OCI-LY7 (cell line): Measurements from ENCODE around the gene CLCA1. TPM values are rescaled to one million over a fixed set of nuclear protein-coding genes. Genes with fewer than 3 reads are reported as not detected.

Experiments
- BruUV-seq: library from RNA; stranded (reverse); fragments of 400-500 nt; replicated peaks from 2 replicates; lab custom pipeline; 2021; lab: Mats Ljungman, UMichigan
- CTCF ChIA-PET: fragments of 300-600 bp; sonication (Branson Sonifier 250); formaldehyde crosslinking; loops from one replicate; lab custom pipeline; 2022; ENCODE audit warnings: antibody characterized with exemption; ENCODE audit not compliant: unreplicated experiment; lab: Charles Lee
- POLR2A ChIA-PET: fragments of 300-600 bp; sonication (Branson Sonifier 250); formaldehyde crosslinking; loops from one replicate; lab custom pipeline; 2022; ENCODE audit warnings: antibody characterized with exemption; lab: Charles Lee
- DNase-seq: peaks from one replicate; pipeline ENCODE4 v3.0.0-alpha.2; 2015; ENCODE audit warnings: low spot score
- H2AFZ ChIP-seq: fragments of 200-600 bp; sonication (generic), shearing (Covaris generic); 2 replicates; pipeline ENCODE4 v1.6.1; 2014; ENCODE audit warnings: mild to moderate bottlenecking, antibody characterized with exemption, low read length, moderate library complexity
- H3K27ac ChIP-seq: fragments of 200-600 bp; sonication (generic); 2 replicates; pipeline ENCODE4 v1.5.1; 2014; ENCODE audit warnings: mixed run types, low read depth, mild to moderate bottlenecking, moderate library complexity, low read length, inconsistent platforms; ENCODE audit not compliant: poor library complexity, severe bottlenecking
- H3K36me3 ChIP-seq: fragments of 200-600 bp; sonication (generic); 2 replicates; pipeline ENCODE4 v1.6.1; 2014; ENCODE audit warnings: mild to moderate bottlenecking, antibody characterized with exemption, low read length, moderate library complexity, mixed read lengths; ENCODE audit not compliant: insufficient read depth
- H3K4me1 ChIP-seq: fragments of 200-600 bp; sonication (generic); 2 replicates; pipeline ENCODE4 v1.5.1; 2014; ENCODE audit warnings: mild to moderate bottlenecking, low read length; ENCODE audit not compliant: insufficient read depth, poor library complexity, severe bottlenecking
- H3K4me2 ChIP-seq: fragments of 200-600 bp; sonication (generic); 2 replicates; pipeline ENCODE4 v1.6.1; 2014; ENCODE audit warnings: mild to moderate bottlenecking, low read length
- H3K4me3 ChIP-seq: fragments of 200-600 bp; sonication (generic); 2 replicates; pipeline ENCODE4 v1.5.1; 2014; ENCODE audit warnings: mild to moderate bottlenecking, low read depth, low read length; ENCODE audit not compliant: poor library complexity, severe bottlenecking
- H3K79me2 ChIP-seq: fragments of 200-600 bp; sonication (generic); 2 replicates; pipeline ENCODE4 v1.6.1; 2016; ENCODE audit warnings: low read depth, mild to moderate bottlenecking, low read length, moderate library complexity, mixed read lengths; ENCODE audit not compliant: insufficient read depth
- H3K9me2 ChIP-seq: fragments of 200-600 bp; sonication (generic); 2 replicates; pipeline ENCODE4 v1.6.1; 2016; ENCODE audit warnings: mild to moderate bottlenecking, low read length, mixed read lengths; ENCODE audit not compliant: insufficient read depth
- H3K9me3 ChIP-seq: fragments of 200-600 bp; sonication (generic); 2 replicates; pipeline ENCODE4 v1.6.1; 2014; ENCODE audit warnings: mild to moderate bottlenecking, mixed run types, low read length, mixed read lengths
- H4K20me1 ChIP-seq: fragments of 200-600 bp; sonication (generic); 2 replicates; pipeline ENCODE4 v1.6.1; 2014; ENCODE audit warnings: mild to moderate bottlenecking, antibody characterized with exemption, low read length, moderate library complexity, mixed read lengths; ENCODE audit not compliant: insufficient read depth
- EZH2phosphoT487 ChIP-seq: fragments of 200-600 bp; sonication (generic); IDR thresholded peaks from 2 replicates; pipeline ENCODE4 v1.6.1; 2018; ENCODE audit warnings: low read depth, borderline replicate concordance, mild to moderate bottlenecking, mixed run types, antibody characterized with exemption, low read length, moderate library complexity, mixed read lengths
- intact Hi-C: fragments of 100-400 bp; cut with micrococcal nuclease; formaldehyde crosslinking; loops from one replicate; pipeline ENCODE4 v1.10.0; 2022; ENCODE audit not compliant: unreplicated experiment
- total RNA-seq, 2 experiments: library from RNA; depleted of rRNA in 1 of 2; stranded (reverse); fragments of >200 nt in 1 of 2; shearing (Covaris generic) in 1 of 2; gene quantifications; 2 replicates each; pipeline ENCODE4 v1.2.3, GENCODE V29; 2014 to 2022
- TF ChIP-seq, protein P1 (sequence below): fragments of 200-600 bp; sonication (generic); conservative IDR thresholded peaks from 2 replicates; pipeline ENCODE4 v1.5.1; 2014; ENCODE audit warnings: mild to moderate bottlenecking, antibody characterized with exemption, low read length, moderate library complexity, mixed read lengths

Gene CLCA1
- total RNA-seq, 2 experiments from 2014 or later = not detected

GRCh38 chr1:86530211-86530845 lies 61.6 kb downstream of the CLCA1 start:
- DNase-seq = no peak
- CTCF ChIA-PET = no interaction called here
- POLR2A ChIA-PET = interaction anchor here (0.6 kb wide), 1 partner anchor 183 kb away, joined by 4 read pairs; no protein-coding TSS in a partner anchor
- TF ChIP-seq EZH2phosphoT487 = no peak
- TF ChIP-seq, protein P1, sequence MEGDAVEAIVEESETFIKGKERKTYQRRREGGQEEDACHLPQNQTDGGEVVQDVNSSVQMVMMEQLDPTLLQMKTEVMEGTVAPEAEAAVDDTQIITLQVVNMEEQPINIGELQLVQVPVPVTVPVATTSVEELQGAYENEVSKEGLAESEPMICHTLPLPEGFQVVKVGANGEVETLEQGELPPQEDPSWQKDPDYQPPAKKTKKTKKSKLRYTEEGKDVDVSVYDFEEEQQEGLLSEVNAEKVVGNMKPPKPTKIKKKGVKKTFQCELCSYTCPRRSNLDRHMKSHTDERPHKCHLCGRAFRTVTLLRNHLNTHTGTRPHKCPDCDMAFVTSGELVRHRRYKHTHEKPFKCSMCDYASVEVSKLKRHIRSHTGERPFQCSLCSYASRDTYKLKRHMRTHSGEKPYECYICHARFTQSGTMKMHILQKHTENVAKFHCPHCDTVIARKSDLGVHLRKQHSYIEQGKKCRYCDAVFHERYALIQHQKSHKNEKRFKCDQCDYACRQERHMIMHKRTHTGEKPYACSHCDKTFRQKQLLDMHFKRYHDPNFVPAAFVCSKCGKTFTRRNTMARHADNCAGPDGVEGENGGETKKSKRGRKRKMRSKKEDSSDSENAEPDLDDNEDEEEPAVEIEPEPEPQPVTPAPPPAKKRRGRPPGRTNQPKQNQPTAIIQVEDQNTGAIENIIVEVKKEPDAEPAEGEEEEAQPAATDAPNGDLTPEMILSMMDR = no peak
- H3K9me3 ChIP-seq = no peaks in the 10 kb centered on the region
- no peaks in the 10 kb centered on the region for H3K4me1 ChIP-seq
- no peak overlapping the region for H3K27ac ChIP-seq
- H4K20me1 ChIP-seq = no peaks in the 10 kb centered on the region
- no peak overlapping the region for H2AFZ ChIP-seq
- BruUV-seq = no TSS peak
- no peaks in the 10 kb centered on the region for H3K9me2 ChIP-seq
- no peak overlapping the region for H3K4me3 ChIP-seq
- no peaks in the 10 kb centered on the region for H3K79me2 ChIP-seq
- intact Hi-C loops = no loop called here
- no peaks in the 10 kb centered on the region for H3K36me3 ChIP-seq
- H3K4me2 ChIP-seq = no peak overlapping the region

DNA sequence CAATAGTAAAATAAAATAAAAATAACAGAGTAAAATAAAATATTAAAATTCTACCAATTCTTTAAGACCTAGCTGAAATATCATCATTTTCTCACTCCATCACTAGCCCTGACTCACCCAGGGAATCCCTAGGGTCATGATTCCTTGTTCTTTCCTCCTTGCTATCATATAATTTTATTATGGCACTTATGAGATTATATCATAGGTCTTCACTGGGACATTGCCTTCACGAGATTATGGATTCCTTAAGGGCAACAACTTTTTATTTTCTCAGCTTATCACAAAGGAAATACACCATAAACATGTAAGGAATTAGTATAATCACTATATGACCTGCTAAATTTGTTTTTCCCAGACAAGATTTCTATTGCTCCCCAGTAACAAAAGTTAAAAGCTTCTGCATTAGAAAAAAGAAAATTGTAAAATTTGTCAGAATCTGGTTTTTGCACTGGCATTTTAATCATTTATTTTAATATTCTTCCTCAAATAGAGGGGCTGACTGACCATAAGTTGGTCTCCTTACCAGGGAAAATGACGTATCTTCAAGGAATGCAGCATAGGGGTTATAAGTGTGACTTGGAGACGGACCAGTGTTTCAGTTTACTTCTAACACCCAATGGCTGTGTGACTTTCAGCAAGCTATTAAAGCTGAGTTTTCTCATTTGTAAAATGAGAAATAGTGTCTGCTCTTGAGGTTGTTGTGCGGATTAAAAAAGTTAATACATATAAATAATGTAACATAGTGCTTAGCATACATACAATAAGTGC lies 69.4 kb downstream of the CLCA1 start:
- H3K4me1 ChIP-seq = no peaks in the 10 kb centered on the region
- no peak overlapping the region for H3K27ac ChIP-seq
- H3K36me3 ChIP-seq = no peaks in the 10 kb centered on the region
- H4K20me1 ChIP-seq = no peaks in the 10 kb centered on the region
- CTCF ChIA-PET = no interaction called here
- no peaks in the 10 kb centered on the region for H3K9me3 ChIP-seq
- no peak for DNase-seq
- no peaks in the 10 kb centered on the region for H3K79me2 ChIP-seq
- no peak overlapping the region for H2AFZ ChIP-seq
- no peak overlapping the region for H3K4me3 ChIP-seq
- H3K9me2 ChIP-seq = no peaks in the 10 kb centered on the region
- BruUV-seq = no TSS peak
- intact Hi-C loops = no loop called here
- TF ChIP-seq, protein P1 = no peak
- TF ChIP-seq EZH2phosphoT487 = no peak
- POLR2A ChIA-PET = no interaction called here
- no peak overlapping the region for H3K4me2 ChIP-seq

GRCh38 chr1:86538775-86539174 lies 70.0 kb downstream of the CLCA1 start:
- no peak for DNase-seq
- Histone ChIP-seq H4K20me1 (no peaks in the 10 kb centered on the region), H3K36me3 (no peaks in the 10 kb centered on the region), H3K9me3 (no peaks in the 10 kb centered on the region), H2AFZ (no peak overlapping the region), H3K9me2 (no peaks in the 10 kb centered on the region), H3K27ac (no peak overlapping the region), H3K79me2 (no peaks in the 10 kb centered on the region), H3K4me3 (no peak overlapping the region), H3K4me2 (no peak overlapping the region), H3K4me1 (no peaks in the 10 kb centered on the region)
- no TSS peak for BruUV-seq
- CTCF ChIA-PET = no interaction called here
- TF ChIP-seq, protein P1 = no peak
- TF ChIP-seq EZH2phosphoT487 = no peak
- POLR2A ChIA-PET = no interaction called here
- intact Hi-C loops = no loop called here
